Testis (tissue), 2 donors: ENCODE data around the gene SETD3.

Experiments
- CTCF ChIP-seq, 3 experiments: fragments of 450-650 bp in 2 of 3; fragments of 200-600 bp in 1 of 3; sonication (generic) in 1 of 3; IDR thresholded peaks; one replicate each; pipeline ENCODE4 v1.5.1; 2016 to 2019; ENCODE audit warnings: antibody characterized with exemption in 3 of 3, mild to moderate bottlenecking in 2 of 3, moderate library complexity in 1 of 3
- POLR2A ChIP-seq: fragments of 450-650 bp; IDR thresholded peaks from one replicate; pipeline ENCODE4 v1.6.1; 2017; ENCODE audit warnings: antibody characterized with exemption, mild to moderate bottlenecking, moderate library complexity

- TF ChIP-seq POLR2A (no peak), CTCF (IDR thresholded peaks at IDR 0.05) (no peak)
These were observed 36.4 kb upstream of the SETD3 start for GRCh38 chr14:99516871-99517642.
